ENCODE results near the gene CRMP1.

The CRMP1 gene

GRCh38 chr4:5919044-5919443 lies 26.2 kb upstream of the CRMP1 start:
- DNase-seq, result no peak

DNA sequence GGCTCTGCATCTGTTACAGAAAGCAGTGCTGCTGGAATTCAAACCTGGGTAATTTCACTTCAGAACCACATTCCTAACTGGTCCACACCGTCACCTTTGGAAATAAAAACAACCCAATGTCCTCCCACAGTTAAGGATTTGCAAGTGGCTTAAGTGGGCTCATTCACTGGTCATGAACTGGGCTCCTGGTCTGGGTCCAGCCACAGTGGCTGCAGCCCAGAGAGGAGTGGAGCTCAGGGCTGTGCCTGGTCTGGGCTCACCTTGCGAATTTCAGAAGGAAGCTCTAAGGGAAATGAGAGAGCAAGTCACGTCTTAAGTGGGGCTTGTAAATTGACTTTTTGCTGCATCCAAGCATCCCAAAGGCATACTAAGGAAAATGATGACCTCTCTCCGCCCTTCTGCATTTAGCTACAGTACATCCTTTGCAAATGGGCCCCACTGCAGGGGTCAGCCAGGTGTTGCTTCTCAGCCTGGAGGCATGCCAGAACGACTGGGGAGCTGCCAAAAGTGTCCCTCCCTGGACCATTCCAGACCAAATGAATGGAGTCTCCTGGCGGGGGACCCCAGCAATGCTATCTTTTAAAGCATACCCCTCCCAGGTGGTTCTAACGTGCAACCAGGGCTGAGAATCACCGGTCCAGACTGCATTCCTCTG lies 25.6 kb upstream of the CRMP1 start:
- no peak for DNase-seq

GRCh38 chr4:5917672-5918071 lies 24.8 kb upstream of the CRMP1 start:
- no peak for DNase-seq

DNA sequence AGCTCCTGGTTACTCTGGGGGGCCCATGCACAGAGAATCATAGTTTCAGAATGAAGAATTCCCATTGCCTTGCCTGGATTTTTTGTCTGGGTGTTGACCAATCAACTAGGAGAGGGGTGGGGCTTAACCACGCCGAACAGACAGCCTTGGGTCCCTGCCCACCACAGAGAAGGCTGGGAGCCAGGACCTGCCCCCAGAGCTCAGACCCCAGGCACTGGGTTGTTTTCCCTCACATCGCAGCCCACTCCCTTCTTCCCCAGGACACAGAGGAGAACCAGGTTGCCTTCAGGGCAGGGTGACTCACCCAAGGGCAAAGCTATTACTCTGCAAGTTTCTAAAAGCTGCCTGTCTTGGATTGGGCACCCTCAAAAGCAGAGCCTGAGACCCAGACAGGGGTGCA lies 23.3 kb upstream of the CRMP1 start:
- no peak for DNase-seq

GRCh38 chr4:5913454-5913853 lies 20.6 kb upstream of the CRMP1 start:
- no peak for DNase-seq

DNA sequence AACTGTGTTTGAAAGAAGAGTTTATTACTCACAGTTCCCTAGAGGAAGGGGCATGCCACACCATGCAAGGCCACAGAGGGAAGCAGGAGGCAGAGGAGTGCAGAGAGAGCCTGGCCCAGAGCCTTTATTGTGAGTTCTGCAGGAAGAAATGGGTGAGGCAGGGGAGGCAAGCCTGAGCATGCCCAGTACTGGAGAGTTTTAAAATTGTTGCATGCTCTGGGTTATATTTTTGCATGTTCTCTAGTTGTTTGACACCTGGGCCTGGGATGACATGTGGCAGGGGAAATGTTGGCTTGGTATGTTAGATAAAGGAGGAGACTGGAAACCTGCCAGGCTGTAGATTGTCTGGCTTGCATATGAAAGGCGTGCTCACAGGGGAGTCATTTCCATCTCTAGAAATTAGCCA lies 19.7 kb upstream of the CRMP1 start:
- no peak for DNase-seq

DNA sequence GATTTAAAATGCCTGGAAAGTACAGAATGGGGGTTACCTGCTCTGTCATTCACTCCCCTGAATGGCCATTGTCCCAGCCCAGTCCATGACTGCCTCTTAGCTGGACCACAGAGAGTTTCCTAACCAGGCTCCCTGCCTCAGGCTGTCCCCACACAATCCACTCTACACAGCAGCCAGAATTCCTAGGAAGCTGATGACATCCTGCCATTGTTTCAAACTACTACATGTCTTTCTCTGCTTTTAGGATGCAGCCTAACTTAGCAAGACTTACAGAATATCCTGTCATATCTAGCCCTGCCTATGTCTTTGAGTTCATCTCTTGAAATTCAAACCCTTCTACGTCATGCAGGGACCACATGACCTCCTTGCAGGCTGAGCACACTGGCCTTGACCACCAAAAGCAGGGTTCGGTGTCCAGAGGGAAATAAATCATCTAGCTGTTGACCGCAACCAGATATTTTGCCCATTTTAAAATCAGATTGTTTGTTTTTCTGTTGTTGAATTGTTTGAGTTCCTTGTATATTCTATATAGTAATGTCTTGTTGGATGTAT lies 16.1 kb upstream of the CRMP1 start:
- no peak for DNase-seq

- no peak for DNase-seq
These were observed 13.3 kb upstream of the CRMP1 start for GRCh38 chr4:5906191-5906590.

DNA sequence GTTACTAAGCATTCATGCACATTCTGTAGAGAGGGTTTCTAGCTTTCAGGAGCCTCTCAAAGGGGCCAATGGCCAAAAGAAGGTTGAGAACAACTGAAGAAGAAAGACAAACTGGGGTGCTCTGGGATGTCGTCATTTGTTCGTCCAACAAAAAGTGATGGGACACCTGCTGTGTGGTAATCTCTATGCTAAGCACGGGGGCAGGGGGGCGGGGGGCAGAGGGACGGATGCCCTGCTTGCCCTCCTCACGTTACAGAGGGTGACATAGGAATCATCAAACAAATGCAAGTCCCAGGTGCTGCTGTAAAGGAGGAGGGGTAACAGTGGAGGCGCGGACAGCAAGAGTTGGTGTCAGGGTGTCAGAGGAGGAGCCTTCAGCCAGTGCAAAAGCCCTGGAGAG lies 12.8 kb upstream of the CRMP1 start:
- no peak for DNase-seq

DNA sequence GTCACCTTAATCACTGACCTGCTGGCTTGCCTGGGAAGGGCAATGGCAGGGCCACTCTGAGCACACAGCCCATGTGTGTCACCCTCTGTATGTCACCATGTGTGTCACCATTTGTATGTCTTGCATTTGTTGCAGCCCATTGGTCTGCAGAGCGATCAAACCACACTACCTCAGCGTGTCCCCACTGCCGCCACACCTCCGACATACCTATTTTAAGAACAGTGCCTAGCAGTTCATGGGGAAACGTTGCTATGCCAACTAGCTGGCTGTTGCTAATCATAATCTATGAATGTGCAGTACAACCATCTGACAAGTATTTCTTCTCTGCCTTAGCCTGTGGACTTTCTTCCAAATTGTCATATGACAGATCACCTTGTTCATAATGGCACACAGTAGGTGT lies 8.0 kb upstream of the CRMP1 start:
- DNase-seq, result no peak

DNA sequence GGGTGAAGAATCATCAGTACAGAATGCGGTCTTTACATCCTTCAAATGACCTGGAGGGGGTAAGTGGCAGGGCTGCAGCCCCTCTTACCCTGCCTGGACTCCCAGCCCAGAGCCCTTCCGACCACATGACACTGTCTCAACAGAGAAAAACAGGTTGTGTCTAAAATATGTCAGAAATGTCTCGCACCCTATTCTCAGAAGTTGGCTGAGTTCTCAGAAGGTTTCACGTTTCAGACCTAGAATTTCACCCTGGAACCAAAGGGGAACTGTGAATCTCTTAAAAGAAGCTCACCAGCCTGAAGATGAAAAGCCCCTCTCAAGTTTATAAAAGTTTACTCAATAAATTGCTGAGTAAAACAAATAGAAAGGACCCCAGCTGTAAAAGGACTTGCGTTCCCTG lies 7.0 kb upstream of the CRMP1 start:
- DNase-seq, result no peak

- DNase-seq, result no peak
These were observed 6.5 kb upstream of the CRMP1 start for GRCh38 chr4:5899396-5899795.

DNA sequence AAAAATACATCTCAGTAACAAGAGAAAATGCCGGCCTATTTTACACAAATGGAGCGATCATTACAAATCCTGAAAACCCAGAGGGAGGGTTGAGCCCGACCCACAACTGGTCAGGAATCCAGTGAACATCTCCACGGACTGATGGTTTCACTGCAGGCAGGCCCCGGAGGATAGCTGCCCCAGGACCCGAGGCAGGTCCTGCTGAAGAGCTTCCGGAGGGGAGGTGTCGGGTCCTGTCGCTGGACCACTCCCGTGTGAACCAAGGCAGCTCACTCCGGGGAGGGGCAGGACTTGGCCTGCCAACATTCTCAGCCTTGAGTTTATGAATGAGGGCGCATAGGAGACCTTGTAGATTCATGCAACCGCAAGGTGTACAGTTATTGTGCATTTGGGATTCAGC lies 4.8 kb upstream of the CRMP1 start:
- DNase-seq, result no peak

GRCh38 chr4:5895287-5895686 lies 2.4 kb upstream of the CRMP1 start:
- DNase-seq, result no peak

GRCh38 chr4:5894266-5894665 lies 1.4 kb upstream of the CRMP1 start:
- DNase-seq, result no peak

GRCh38 chr4:5893591-5893990 lies 705 bp upstream of the CRMP1 start:
- no peak for DNase-seq

DNA sequence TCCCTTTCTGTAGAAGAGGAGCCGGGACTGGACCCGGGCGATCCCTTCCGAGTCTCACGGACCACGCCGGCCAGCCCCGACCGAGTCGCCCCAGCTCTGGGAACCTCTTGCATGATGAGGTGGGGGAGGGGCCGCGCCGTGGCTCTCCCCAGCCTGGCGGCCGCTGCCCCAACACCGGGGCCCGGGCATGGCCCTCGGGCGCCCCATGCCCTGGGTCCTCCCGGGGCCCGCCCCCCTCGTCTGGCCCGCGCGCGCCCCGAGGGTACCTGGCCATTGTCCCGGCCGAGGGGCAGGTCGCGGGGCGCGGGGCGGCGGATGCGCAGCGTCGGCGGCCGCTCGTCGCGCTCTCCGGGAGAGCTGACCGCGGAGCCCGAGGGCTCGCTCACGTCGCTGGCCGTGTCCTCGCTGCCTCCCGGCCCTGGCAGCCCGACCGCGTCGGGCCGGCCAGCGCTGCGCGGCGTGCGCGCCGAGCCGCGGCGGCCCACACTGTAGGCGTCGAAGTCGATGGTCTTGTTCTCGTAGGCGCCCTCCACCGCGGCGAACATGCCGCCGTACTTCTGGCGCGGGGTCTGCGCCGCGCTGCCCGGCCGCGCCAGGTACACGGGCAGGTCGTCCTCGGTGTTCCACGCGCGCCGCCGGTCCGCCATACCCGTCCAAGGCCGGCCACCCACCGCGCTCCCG lies 423 bp downstream of the CRMP1 start:
- DNase-seq, result no peak

GRCh38 chr4:5891563-5892322 lies 1.1 kb downstream of the CRMP1 start:
- DNase-seq, result no peak

DNA sequence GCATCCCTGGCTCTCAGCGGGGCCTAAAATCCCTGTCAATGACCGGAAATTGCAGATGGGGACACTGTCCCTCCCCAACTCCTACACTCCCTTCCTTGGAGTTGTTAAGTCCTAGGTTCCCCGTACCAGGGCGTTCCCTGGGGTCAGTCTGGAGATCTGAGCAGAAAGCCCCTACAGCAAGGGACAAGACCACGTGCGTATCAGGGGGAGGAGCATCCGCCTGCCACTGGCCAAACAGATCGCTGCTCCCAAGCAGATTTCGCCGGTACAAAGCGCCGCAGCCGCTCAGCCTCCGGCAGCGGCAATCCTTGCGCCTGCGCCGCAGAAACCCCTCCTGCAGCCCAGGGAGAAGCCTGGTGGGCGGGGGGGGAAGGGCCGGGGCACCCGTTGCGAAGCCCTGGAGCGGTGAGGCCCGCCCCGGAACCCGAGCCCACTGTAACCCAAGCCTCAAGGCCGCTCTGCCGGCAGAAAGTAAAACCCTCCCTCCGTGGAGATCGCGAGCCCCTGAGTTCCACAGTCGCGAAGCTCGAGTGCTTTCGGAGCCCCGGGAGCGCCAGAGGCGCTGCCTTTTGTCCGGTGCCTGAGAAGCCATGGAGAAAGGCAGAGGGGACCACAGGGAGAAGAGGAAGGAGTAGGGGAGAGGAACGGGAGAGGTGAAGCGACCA lies 2.7 kb downstream of the CRMP1 start:
- no peak for DNase-seq

- no peak for DNase-seq
These were observed 3.7 kb downstream of the CRMP1 start for GRCh38 chr4:5889002-5889696.

- DNase-seq, result no peak
These were observed 4.5 kb downstream of the CRMP1 start for GRCh38 chr4:5888222-5889001.

Measured in CD4-positive, alpha-beta T cell treated with Interleukin-10 for 1 hour (primary cell).